ENCODE results near the gene POLR2J3.
"Not testable (repeated sequence)": the region's sequence is repeated elsewhere in the genome, so short reads cannot be mapped to it uniquely, and the experiment has no call there.

Gene POLR2J3

GRCh38 chr7:102581722-102582121, 9.3 kb upstream of the POLR2J3 start:
- not testable (repeated sequence) for DNase-seq

DNA sequence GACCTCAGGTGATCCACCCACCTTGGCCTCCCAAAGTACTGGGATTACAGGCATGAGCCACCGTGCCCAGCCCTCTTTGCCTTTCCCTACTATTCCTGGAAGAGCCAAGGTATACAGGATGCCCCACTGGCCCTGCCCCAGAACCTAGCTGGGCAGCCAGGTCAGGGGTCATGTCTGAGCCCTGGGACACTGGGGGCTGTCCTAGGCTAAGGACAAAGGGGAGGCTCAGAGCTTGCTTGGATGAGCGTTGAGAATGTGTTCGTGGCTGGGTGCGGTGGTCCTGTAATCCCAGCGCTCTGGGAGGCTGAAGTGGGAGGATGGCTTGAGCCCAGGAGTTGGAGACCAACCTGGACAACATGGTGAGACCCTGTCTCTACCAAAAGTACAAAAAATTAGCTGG, 6.1 kb upstream of the POLR2J3 start:
- DNase-seq, result not testable (repeated sequence)

DNA sequence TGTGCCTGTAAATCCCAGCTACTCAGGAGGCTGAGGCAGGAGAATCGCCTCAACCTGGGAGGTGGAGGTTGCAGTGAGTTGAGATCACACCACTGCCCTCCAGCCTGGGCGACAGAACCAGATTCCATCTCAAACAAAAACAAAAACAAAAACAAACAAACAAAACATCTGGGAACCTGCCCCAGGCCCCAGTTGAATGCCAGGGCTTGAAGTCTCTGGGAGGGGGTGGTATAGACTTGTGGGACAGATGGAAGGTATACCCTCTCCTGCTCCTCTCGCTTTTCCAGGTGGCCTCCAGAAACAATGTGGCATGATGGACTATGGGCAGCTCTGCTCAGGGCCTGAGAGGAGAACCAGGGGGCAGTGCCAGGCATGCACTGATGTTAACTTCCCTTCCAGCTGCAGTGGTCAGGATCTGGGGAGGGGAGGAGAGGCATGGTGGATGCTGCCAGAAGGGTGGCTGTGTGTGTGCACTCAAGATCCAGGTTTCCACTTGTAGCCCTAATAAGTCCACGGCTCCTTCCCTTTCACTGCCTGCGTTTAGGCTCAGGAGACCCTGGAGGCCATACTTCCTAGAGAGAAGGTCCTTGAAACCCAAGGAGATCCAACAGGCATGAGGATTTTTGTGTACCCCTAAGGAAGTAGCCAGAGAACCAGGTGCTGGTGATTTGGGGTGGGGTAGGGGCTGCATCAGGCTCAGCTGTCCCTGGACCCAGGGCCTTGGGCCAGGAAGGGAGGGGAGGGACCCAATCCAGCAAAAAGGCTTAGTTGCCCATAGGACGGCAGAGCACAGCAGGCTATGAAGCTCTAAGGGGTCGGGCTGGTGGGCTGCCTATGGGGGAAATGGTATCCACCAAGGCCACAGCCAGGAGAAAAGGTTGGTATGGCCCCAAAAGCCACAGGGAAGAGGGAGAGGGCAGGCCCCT, 5.2 kb upstream of the POLR2J3 start:
- not testable (repeated sequence) for DNase-seq

DNA sequence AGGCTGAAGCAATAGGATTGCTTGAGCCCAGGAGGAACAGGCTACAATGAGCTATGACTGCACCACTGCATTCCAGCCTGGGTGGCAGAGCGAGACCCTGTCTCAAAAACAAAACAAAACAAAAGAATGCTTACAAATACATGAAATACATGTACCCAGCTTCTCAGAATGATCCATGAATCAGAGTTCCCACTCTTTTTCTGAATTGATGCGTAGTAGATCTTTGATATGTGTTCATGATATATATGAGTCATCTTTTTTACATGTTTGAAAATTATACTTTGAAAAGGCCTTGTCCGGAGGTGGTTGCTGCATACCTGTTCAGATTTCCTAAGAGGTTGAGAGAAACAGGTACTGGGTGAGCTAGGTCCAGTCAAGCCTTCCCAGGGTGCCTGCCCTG, 4.0 kb upstream of the POLR2J3 start:
- not testable (repeated sequence) for DNase-seq

- not testable (repeated sequence) for DNase-seq
These were observed 2.2 kb upstream of the POLR2J3 start for GRCh38 chr7:102574607-102575006.

DNA sequence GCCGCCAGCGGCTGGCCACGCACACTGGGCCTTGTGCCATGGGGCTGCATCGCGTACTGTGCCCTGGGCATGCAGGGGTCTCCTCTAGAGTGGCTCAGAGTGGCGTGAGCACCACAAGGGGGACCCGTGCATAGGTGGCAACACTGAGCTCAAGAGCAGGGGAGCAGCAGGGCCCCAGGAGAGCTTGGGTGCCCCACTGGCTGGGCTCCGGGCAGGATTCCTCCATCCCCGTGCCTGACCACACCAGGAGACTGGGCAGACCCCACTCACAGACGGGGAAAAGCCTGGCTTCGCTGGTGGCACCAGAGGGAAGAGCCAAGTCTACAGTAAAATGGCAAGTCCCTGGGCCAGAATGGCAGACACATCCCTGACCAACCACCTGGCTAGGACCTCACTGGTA, 3.8 kb downstream of the POLR2J3 start:
- DNase-seq, result not testable (repeated sequence)

GRCh38 chr7:102550808-102551422, 21.5 kb downstream of the POLR2J3 start, which contains the start of gene SPDYE2:
Gene SPDYE2, plus strand, starts transcription at chr7:102551226. Its CDS starts 2,030 bp downstream, at chr7:102553256.
- DNase-seq, result not testable (repeated sequence)

- not testable (repeated sequence) for DNase-seq
These were observed 26.0 kb downstream of the POLR2J3 start for GRCh38 chr7:102546353-102546752.

GRCh38 chr7:102545288-102545687, 27.1 kb downstream of the POLR2J3 start:
- DNase-seq, result not testable (repeated sequence)

DNA sequence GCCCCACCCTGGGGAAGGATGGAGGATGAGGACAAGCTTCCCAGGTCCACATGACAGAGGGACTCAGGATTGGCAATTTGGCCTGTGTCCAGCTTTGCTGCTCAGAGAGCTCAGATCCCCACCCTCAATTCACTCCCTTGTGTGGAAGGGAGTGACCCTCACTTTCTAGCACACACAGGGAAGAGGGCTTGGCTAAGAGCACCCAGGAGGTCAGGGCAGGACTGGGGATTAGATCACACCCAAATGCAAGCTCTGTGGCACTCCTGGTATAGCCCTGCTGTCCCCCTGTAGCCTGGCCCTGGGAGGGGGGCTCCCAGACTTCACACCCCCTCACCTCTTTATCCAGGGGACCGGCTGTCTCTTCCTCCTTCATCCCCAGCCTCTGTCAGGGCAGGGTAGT, 28.0 kb downstream of the POLR2J3 start:
- DNase-seq, result not testable (repeated sequence)

DNA sequence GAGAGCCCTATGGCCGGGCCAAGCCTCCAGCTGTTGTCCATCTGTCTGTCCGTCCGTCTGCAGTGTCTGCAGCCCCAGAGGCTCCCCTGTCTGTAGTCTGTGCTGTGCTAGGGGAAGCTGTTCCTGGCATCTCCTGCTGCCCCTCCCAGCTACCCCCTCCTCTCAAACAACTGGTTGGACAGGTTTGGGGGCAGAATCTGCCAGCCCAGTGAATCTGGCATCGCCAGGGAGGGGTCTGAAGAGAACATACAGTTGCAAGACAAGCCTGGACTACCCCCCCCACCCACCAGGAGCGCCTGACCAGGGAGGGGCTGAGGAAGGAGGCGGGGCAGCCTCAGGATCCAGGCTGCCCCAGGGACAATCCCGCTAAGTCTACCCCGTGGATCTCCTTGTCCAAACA, 28.8 kb downstream of the POLR2J3 start, which contains the start of gene UPK3BL2:
Gene UPK3BL2, minus strand, starts transcription at position 101 of the 400 bp plus-strand sequence. Its CDS starts 60 bp downstream, at position 41.
- DNase-seq, result not testable (repeated sequence)

DNA sequence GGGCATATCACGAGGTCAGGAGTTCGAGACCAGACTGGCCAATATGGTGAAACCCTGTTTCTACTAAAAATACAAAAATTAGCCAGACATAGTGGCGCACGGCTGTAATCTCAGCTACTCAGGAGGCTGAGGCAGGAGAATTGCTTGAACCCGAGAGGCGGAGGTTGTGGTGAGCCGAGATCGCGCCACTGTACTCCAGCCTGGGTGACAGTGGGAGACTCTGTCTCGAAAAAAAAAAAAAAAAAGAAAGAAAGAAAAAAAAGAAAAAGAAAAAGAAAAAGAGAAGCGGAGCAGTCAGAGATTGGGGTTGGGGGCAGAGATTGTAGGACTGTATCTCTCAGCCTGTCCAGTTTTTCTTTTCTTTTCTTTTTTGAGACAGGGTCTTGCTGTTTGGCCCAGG, 29.6 kb downstream of the POLR2J3 start:
- DNase-seq, result not testable (repeated sequence)

DNA sequence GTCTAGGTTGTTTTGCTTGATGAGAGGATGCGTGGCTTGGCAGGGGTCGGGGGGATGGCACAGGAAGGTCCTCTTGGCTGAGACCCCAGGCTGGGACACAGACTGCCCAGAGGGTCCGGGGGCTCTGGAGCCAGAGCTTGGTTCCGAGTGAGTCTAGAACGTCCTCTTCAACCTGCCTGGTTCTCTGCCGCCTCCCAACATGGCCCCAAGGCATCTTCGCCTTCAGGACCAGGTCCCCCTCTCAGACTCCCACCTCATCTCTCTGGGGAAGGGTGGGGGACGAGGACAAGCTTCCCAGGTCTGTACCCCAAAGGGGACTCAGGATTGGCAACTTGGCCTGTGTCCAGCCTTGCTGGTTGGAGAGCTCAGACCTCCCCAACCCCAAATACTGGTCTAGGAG, 30.3 kb downstream of the POLR2J3 start:
- DNase-seq, result not testable (repeated sequence)

DNA sequence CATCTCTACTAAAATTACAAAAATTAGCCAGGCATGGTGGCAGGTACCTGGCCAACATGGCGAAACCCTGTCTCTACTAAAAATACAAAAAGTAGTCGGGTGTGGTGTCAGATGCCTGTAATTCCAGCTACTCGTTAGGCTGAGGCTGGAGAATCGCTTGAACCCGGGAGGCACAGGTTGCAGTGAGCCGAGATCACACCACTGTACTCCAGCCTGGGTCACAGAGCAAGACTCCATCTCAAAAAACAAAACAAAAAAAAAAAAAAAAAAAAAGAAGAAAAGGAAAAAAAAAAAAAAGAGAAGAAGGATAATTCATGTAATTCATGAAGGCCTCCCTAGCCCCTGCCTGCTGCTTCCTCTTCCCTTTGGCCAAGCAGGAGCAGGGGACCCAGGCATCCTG, 31.8 kb downstream of the POLR2J3 start:
- not testable (repeated sequence) for DNase-seq

DNA sequence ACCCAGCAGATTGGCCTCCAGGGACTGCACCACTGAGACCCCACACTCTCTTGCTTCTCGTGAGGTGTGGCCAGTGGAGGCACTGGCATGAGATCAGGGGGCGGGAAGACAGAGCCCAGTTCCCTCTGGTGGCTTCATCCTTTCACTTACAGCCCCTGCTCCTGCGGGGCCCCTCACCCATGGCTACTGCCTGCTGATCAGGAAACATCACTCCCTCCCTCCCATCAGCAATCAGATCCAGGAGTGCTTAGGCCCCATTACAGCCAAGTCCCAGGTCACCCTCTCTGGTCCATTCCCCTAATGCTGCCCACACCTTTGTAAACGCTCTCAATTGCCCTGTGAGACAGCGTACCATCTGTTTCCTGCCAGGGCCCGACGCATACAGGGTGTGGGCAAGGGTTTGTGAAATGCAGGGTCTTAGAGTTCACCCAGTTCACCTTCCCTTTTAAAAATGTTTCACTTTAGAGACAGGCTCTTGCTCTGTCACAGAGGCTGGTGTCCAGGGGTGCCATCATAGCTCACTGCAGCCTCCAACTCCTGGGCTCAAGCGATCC, 37.2 kb downstream of the POLR2J3 start:
- not testable (repeated sequence) for DNase-seq

DNA sequence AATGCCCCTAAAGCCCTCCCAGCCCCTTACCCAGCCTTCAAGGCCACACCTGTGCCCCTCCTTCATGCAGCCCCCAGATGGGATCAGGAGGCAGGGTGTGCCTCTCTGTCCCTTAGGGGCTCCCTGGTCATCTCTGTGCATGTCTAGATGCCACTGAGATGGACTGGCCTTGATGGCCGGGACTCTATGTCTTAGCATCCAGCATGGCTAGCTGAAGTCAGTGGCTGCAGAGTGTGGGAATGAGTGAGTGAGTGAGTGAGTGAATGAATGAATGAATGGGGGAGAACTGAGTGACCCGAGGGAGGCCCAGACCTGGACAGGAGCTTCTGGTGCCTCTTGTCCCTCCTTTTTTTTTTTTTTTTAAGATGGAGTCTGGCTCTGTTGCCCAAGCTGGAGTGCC, 40.3 kb downstream of the POLR2J3 start:
- DNase-seq, result not testable (repeated sequence)

DNA sequence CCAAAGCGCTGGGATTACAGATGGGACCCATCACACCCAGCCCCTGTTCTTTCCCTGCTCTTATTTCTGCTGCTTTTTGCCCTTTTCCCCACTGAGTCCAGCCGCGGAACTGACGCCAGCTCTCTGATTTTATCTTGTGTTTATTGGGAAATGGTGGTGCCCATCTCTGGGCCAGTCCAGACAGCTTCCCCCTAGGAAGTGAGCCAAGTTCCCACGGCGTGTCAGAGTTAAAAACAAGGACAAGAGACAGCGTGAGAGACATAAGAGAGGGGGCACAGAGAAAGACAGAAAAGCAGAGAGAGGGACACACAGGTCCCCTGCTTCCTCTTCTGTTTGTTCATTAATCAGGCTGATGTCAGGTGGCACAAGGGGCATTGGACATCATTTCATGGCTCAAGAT, 40.8 kb downstream of the POLR2J3 start:
- DNase-seq, result not testable (repeated sequence)

- DNase-seq, result not testable (repeated sequence)
These were observed 44.3 kb downstream of the POLR2J3 start for GRCh38 chr7:102527822-102528793.

GRCh38 chr7:102527182-102527581, 45.2 kb downstream of the POLR2J3 start:
- not testable (repeated sequence) for DNase-seq

DNA sequence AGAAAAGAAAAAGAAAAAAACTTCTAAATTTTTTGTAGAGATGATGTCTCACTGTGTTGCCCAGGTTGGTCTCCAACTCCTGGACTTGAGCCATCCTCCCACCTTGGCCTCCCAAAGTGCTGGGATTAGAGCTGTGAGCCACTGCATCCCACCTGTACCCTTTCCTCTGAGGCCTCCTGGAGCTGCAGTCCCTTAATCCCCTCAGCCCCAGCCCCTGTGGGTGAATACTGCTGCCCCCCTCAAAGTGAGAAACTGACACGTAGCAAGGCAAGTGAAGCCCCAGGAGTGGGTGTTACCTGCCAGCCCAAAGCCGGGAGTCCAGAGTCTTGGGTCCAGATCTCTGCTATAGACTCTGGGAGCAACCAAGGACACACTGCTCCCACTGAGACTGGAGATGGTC, 47.6 kb downstream of the POLR2J3 start:
- not testable (repeated sequence) for DNase-seq

- not testable (repeated sequence) for DNase-seq
These were observed 51.6 kb downstream of the POLR2J3 start for GRCh38 chr7:102520797-102521196.

DNA sequence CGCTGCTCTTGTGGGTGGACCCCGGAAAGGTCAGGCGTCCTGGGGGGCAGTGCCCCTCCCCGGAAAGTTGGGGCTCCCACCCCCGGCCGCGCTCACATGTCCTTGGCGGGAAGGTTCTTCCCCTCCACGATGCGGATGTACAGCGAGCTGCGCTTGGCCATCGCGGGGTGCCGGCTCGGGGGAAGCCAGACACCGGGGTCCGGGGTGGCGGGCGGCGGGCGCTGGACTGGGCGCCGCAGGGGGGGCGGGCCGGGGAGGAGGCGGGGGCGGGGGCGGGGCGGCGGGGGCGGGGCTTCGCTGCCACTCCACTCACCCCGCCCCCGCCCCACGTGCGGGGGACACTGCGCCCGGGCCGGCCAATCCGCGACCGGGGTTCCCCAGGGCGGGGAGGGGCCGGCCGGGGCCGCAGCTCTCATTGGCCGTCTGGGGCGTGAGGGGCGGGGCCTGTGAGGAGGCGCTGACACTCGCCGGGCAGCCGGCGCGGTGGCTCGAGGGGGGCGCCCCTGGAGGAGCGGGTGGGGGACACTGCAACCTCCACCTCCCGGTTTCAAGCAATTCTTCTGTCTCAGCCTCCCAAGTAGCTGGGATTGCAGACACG, 54.7 kb downstream of the POLR2J3 start, which contains the start of gene RASA4B:
Gene RASA4B, minus strand, starts transcription at position 228 of the 598 bp plus-strand sequence. Its CDS starts 67 bp downstream, at position 161.
- DNase-seq, result not testable (repeated sequence)

Data from NCI-H2107 (cell line).